HG03066 (cell line): ENCODE results near the gene PLCG2.

Experiments used
- ATAC-seq: cut with Tn5 transposase; IDR thresholded peaks from one replicate; pipeline ENCODE4 v1.9.1; 2021; ENCODE audit warnings: low read depth; ENCODE audit not compliant: unreplicated experiment

PLCG2 gene

GRCh38 chr16:81838794-81839193, 59.7 kb downstream of the PLCG2 start:
- peak; percentile 45 for ATAC-seq

GRCh38 chr16:81841722-81842121, 62.6 kb downstream of the PLCG2 start:
- ATAC-seq, result peak; percentile 34

GRCh38 chr16:81842564-81843242, 63.6 kb downstream of the PLCG2 start:
- no peak for ATAC-seq

- ATAC-seq, result no peak
Observed at GRCh38 chr16:81843243-81843582, 64.1 kb downstream of the PLCG2 start.

- no peak for ATAC-seq
Observed at GRCh38 chr16:81843683-81844082, 64.6 kb downstream of the PLCG2 start.

- no peak for ATAC-seq
Observed at GRCh38 chr16:81846105-81846504, 67.0 kb downstream of the PLCG2 start.

- ATAC-seq, result no peak
Observed at GRCh38 chr16:81848306-81848853, 69.3 kb downstream of the PLCG2 start.

GRCh38 chr16:81850197-81850944, 71.3 kb downstream of the PLCG2 start:
- ATAC-seq, result no peak

- no peak for ATAC-seq
Observed at GRCh38 chr16:81852347-81852746, 73.3 kb downstream of the PLCG2 start.

- ATAC-seq, result no peak
Observed at GRCh38 chr16:81855552-81856153, 76.6 kb downstream of the PLCG2 start.

GRCh38 chr16:81860287-81861266, 81.5 kb downstream of the PLCG2 start:
- no peak for ATAC-seq

- ATAC-seq, result no peak
Observed at GRCh38 chr16:81861503-81861902, 82.4 kb downstream of the PLCG2 start.

- no peak for ATAC-seq
Observed at GRCh38 chr16:81861915-81862314, 82.8 kb downstream of the PLCG2 start.

- ATAC-seq, result peak; percentile 77
Observed at GRCh38 chr16:81863630-81864352, 84.7 kb downstream of the PLCG2 start.

GRCh38 chr16:81864646-81865382, 85.7 kb downstream of the PLCG2 start:
- no peak for ATAC-seq

- no peak for ATAC-seq
Observed at GRCh38 chr16:81866820-81867440, 87.8 kb downstream of the PLCG2 start.

GRCh38 chr16:81868057-81868748, 89.1 kb downstream of the PLCG2 start:
- no peak for ATAC-seq

GRCh38 chr16:81869326-81869725, 90.2 kb downstream of the PLCG2 start:
- ATAC-seq, result no peak
